ENCODE measurements around the gene MIEN1.
A peak's percentile ranks its signal among the peaks of the same experiment; 100 is the strongest.
"Not testable (repeated sequence)": the region's sequence is repeated elsewhere in the genome, so short reads cannot be mapped to it uniquely, and the experiment has no call there.

The MIEN1 gene

DNA sequence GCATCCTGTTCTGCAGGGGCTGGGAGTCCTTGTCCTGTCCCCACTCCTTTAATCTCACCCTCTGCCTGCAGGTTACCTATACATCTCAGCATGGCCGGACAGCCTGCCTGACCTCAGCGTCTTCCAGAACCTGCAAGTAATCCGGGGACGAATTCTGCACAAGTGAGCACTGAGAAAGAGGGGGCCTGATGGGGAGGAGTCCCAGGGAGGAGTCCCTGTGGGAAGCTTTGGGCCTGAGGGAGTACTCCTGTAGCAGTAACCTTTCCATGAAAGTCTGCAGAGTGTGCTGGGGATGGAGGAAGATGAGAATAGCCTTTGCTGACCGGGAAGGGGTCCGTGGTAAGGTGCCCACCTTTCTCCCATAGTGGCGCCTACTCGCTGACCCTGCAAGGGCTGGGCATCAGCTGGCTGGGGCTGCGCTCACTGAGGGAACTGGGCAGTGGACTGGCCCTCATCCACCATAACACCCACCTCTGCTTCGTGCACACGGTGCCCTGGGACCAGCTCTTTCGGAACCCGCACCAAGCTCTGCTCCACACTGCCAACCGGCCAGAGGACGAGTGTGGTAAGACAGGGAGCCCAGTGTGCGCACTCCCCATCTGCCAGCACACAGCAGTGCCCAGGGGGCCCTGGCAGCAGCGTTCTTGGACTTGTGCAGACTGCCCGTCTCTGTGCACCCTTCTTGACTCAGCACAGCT is 14.8 kb downstream of the MIEN1 start:
- no peak for DNase-seq

DNA sequence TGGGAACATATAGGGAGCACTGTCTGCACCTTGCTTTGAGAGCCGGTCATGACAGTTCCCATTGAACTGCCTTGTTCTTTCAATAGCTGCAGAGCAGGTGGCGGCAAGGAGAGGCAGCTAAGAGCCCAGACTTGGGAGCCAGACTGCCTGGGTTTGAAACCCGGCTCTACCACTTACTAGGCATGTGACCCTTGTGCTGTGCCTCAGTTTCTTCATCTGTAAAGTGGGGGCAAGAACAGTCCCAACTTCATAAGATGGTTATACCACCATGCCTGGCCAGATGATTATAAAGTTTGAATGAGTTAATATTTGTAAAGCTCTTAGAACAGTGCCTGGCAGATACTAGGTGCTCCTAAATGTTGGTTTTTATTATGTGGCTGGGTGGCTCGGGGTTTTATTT is 16.1 kb downstream of the MIEN1 start:
- DNase-seq: no peak

DNA sequence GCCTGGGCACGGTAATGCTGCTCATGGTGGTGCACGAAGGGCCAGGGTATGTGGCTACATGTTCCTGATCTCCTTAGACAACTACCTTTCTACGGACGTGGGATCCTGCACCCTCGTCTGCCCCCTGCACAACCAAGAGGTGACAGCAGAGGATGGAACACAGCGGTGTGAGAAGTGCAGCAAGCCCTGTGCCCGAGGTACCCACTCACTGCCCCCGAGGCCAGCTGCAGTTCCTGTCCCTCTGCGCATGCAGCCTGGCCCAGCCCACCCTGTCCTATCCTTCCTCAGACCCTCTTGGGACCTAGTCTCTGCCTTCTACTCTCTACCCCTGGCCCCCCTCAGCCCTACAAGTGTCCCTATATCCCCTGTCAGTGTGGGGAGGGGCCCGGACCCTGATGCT is 18.5 kb downstream of the MIEN1 start:
- DNase-seq: no peak

DNA sequence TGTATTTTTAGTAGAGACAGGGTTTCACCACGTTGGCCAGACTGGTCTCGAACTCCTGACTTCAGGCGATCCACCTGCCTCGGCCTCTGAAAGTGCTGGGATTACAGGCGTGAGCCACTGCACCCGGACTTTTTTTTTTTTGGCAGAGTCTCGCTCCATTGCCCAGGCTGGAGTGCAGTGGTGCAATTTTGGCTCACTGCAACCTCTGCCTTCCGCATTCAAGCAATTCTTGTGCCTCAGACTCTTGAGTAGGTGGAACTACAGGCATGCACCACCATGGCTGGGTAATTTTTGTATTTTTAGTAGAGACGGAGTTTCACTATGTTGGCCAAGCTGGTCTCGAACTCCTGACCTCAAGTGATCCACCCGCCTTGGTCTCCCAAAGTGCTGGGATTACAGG is 19.3 kb downstream of the MIEN1 start:
- not testable (repeated sequence) for DNase-seq

DNA sequence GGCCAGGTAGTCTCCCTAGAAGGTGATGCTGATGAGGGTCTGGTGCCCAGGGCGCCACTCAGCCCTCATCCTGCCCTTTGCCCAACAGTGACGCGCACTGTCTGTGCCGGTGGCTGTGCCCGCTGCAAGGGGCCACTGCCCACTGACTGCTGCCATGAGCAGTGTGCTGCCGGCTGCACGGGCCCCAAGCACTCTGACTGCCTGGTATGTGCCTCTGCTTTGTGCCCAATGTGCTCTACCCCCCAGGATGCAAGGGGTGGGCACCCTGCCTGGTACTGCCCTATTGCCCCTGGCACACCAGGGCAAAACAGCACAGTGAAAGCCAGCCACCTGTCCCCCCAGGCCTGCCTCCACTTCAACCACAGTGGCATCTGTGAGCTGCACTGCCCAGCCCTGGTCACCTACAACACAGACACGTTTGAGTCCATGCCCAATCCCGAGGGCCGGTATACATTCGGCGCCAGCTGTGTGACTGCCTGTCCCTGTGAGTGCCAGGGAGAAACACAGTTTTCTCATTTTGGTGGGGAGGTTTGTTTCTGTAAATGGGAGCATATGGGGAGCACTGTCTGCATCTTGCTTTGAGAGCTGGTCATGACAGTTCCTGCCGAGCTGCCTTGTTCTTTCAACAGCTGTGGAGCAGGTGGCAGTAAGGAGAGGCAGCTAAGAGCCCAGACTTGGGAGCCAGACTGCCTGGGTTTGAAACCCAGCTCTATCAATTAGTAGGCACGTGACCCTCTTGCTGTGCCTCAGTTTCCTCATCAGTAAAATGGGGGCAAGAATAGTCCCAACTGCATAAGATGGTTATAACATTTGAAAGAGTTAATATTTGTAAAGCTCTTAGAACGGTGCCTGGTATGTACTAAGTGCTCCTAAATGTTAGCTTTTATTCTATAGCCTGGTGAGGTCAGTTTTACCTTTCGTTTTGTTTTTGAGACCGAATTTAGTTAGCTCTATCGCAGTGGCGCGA is 20.1 kb downstream of the MIEN1 start:
- no peak for DNase-seq

DNA sequence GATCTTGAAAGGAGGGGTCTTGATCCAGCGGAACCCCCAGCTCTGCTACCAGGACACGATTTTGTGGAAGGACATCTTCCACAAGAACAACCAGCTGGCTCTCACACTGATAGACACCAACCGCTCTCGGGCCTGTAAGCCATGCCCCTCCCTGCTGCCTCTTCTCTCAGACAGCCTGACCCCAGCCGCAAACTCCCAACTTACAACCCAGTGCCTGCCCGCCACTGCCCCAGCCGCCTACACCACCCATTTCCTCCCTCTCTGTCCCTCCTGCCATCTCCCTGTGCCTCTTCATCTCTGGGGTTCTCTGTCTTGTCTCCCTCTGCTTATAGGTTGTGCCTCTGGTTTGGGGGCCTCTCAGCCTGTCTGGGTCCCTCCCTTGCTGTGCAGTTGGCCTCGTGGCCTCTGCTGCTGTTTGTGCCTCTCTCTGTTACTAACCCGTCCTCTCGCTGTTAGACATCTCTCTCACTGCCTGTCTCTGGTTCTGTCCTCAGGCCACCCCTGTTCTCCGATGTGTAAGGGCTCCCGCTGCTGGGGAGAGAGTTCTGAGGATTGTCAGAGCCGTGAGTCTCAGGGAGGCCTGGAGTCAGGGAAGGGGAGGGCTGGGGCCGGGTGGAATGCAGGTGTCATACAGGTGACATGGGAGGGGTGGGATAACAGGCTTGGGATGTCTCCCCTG is 20.9 kb downstream of the MIEN1 start:
- no peak for DNase-seq

DNA sequence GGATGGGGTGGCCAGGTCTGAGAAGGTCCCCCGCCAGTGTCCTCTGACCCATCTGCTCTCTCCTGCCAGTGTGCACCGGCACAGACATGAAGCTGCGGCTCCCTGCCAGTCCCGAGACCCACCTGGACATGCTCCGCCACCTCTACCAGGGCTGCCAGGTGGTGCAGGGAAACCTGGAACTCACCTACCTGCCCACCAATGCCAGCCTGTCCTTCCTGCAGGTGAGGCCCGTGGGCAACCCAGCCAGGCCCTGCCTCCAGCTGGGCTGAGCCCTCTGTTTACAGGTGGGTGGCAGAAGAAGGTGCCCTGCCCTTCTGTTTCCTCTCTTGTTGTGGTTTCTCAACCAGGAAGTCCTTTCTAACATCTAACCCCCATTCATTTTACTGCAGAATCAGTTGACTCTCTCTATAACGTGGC is 23.4 kb downstream of the MIEN1 start:
- no peak for DNase-seq

DNA sequence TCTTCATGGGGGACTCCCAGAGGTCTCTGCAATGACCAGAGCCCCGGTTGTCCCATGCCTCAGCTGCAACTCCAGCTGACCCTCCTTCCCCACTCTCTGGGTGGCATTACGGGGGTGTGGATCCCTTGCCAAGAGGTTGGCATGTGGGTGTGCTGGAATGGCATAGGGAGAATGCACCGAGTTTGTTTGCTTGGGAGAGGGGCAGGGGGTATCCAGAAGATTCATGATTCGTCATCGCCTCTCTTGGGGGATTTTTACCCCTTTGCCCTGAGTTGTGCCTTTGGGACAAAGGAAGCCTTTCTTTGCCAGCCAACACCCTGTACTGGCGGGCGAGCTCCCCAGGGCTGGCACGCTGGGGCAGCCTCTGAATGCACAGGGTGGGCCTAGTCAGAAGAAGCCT is 23.9 kb downstream of the MIEN1 start:
- no peak for DNase-seq

DNA sequence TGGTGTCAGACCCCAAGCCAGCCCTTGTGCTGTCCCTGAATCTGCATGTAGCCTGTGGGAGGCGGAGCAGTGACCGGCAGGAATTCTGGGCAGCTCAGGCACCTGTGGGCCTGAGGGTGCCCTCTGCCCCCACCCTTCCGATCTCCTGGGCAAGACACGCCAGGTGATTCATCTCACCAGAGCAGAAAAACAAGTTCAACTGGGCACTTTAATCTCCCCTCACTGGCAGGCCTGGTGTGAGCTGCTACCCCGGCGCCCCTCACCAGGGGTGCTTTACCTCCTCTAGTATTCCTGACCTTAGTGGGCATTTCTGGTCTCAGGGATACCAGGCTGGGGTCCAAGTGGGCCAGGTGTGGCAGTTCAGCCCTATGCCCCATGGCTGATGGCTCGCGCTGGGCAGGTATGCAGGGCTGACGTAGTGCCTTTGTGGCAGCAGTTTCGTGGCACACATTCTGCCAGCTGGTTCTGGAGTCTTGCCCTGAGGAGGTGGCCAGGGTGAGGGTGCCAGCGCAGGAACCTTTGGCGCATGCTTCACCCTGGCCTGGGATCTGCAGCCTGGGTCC is 24.5 kb downstream of the MIEN1 start:
- DNase-seq: peak; percentile 16

DNA sequence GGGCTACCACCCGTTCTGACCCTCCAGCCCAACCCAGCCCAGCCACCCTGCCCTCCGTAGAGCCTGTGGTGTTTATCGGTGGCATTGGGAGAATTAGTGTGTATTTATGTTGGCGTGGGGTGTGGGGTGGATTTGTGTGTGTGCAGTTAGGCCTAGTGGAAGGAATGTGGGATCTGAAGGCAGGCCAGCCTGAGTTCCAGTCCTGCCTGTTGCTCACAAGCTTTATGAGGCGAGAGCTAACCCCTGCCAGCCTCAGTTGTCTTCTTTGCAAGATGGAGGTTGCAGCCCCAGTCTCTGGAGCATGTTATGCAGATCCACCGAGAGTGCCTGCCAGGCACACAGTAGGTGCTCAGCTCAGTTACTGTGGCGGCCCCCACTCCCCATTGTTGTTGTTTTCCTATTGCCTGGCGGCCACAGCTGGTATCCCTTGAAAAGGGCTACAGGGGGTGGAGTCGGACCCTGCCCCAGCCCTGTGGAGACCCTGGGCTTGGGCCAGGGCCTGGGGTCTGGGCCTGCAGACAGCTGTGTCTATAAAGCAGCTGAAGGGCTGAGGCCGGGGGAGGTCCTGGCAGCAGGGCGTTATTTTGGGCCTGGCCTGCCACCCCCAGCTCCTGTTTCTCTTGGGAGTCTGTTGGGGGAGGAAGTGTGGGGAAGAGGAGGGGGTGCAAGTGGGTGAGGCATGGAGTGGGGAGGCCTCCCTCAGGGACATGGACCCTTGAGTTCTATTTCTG is 25.3 kb downstream of the MIEN1 start:
- no peak for DNase-seq

DNA sequence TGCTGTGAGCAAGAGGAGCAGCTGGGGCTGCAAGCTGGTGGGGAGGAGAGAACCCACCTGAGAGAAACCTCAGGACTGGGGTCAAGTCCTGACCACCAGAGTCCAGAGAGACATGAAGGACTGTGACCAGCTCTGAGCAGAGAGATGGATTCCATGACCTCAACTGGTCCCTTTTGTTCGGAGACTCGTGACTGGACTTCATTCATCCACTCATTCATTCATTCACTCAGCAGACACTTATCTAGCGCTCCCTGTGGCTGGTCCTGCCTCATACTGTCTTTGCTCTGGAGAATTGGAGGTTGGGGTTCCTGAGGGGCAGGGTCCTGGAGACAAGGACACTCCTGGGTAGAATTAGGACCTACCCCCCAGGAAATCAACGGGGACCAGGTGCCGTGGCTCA is 26.4 kb downstream of the MIEN1 start:
- DNase-seq: no peak

DNA sequence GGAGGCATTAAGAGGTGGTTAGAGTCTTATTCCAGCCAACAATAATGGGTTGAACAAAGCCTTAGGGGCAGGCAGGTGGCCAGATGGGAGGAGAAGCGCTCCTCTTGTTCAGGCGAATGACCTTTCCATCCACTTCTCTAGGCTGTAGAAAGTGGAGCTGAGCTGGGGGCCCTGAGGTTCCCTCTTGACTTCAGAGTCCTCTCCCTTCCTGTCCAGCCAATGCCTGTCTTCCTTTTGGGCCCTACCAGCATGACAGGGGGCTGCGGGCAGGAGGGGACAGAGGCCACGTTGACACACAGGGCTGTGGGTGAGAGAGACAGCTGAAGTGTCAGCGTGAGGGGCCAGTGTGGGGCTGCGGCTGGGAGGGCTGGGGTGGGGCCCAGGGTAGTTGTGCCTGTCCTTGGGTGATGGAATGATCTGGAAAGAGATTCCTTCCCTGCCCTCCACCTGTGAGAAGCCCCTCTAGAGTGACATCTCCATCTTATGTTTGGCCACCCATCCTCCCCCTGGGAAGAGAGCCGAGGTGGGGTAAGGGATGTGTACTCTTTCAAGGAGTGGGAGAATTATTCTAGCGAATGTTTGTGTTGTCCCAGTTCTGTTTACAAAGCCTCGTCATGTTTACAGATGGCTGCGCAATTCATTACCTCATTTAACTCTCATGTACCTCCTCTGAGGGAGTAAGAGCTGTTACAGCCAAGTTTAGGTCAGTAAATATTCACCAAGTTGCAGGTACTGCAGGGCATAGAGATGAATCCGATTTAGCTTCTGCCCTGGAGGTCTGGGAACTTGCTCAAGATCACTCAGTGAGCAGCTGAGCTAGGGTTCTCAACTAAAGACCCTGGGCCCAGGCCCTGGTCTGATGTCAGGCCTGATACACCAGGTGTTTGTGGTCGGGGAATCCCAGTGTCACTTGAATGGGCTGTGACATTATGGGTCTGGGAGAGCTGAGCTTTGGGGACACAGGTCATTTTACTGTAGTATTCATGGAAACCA is 27.1 kb downstream of the MIEN1 start:
- DNase-seq: no peak

DNA sequence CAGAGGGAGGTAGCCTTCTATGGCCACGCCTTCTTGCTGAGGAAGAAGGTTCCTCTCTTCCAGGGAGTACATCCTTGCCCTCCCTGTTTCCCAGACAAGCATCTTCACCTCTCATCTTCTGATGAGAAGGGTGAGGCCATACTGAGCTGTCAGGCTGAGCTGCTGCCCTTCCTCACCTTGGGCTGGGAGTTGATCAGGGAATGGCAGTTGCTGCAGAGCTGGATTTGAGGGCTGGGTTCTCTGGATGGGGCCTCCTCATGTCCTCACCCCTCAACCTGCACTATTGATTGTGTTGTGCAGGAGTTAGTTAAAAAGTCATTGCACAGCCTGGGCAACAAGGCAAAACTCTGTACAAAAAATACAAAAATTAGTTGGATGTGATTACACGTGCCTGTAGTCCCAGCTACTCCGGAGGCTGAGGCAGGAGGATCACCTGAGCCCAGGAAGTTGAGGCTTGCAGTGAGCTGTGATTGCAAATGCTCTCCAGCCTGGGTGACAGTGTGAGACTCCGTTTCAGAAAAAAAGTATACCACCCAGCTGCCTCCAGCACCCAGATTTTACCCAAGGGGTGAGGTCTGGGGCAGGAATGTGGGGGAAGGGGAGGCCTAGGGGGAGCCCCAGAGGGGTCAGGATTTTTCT is 28.4 kb downstream of the MIEN1 start:
- DNase-seq: no peak

DNA sequence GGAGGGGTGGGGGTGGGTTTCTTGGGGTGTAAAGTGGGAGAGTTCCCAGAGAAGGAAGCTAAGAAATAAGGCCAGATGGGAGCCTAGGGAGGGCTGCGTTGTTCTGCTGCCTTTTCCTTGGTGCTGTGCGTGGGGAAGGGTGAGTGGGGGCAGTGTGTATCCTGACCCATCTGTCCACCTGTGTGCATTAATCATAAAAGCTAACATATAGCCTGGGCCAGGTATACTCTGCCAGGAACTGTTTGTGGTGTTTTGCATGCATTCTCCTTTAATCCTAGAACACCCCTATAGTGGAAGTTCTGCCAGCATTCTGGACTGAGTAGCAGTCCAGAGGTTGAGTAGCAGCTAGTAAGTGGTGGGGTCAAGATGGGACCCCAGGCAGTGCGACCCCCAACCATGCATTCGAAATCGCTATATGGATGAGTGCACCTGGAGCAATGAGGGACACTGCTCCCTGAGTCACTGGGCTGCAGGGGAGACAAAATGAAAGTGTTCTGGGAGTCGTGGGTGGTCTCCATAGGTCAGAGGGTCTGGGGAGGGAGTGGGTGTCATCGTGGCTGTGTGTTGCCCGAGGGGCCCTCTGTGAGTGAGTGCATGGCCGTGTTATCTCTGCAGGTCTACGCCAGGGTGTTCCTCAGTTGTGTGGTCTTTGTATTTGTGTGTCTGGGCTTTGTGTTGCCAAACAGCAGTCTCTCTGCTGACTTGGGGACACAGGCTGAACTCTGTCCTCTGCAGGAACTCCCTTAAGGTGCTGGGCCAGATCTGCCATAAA is 29.1 kb downstream of the MIEN1 start:
- DNase-seq: no peak

DNA sequence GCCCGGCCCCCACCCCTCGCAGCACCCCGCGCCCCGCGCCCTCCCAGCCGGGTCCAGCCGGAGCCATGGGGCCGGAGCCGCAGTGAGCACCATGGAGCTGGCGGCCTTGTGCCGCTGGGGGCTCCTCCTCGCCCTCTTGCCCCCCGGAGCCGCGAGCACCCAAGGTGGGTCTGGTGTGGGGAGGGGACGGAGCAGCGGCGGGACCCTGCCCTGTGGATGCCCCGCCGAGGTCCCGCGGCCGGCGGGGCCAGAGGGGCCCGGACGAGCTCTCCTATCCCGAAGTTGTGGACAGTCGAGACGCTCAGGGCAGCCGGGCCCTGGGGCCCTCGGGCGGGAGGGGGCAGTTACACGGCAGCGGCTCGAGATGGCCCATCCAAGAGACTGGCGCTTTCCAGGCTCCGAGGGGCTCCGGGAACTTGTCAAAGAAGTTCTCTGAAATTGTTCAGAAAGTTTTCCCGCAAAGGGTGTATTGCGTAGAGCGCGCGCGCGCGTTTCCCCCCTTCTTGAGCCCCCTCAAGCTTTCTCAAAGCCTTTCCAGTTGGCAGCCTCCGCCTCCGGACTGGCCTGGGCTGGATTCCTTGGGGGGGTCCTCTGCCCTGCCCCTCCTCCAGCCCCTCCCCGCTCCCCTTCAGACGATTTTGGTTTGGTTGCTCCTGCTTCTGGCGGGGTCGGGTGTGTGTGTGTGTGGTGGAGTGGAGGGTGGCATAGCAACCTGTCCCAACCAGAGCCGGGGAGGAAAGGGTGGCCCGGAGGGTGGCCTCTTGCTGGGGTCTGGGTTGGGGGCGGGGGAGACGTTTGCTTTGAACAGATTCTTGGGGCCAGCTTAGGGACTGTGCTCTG is 30.0 kb downstream of the MIEN1 start:
- no peak for DNase-seq

DNA sequence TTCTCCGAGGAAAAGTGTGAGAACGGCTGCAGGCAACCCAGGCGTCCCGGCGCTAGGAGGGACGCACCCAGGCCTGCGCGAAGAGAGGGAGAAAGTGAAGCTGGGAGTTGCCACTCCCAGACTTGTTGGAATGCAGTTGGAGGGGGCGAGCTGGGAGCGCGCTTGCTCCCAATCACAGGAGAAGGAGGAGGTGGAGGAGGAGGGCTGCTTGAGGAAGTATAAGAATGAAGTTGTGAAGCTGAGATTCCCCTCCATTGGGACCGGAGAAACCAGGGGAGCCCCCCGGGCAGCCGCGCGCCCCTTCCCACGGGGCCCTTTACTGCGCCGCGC is 30.5 kb downstream of the MIEN1 start, which contains the start of gene ERBB2:
Gene ERBB2, plus strand, starts transcription at position 247 of the 330 bp plus-strand sequence. CDS start 175 bp downstream, outside the sequence.
- DNase-seq: no peak

DNA sequence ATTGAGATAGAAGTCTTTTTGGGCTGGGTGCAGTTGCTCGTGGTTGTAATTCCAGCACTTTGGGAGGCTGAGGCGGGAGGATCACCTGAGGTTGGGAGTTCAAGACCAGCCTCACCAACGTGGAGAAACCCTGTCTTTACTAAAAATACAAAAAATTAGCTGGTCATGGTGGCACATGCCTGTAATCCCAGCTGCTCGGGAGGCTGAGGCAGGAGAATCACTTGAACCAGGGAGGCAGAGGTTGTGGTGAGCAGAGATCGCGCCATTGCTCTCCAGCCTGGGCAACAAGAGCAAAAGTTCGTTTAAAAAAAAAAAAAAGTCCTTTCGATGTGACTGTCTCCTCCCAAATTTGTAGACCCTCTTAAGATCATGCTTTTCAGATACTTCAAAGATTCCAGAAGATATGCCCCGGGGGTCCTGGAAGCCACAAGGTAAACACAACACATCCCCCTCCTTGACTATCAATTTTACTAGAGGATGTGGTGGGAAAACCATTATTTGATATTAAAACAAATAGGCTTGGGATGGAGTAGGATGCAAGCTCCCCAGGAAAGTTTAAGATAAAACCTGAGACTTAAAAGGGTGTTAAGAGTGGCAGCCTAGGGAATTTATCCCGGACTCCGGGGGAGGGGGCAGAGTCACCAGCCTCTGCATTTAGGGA is 31.0 kb downstream of the MIEN1 start:
- DNase-seq: not testable (repeated sequence)

DNA sequence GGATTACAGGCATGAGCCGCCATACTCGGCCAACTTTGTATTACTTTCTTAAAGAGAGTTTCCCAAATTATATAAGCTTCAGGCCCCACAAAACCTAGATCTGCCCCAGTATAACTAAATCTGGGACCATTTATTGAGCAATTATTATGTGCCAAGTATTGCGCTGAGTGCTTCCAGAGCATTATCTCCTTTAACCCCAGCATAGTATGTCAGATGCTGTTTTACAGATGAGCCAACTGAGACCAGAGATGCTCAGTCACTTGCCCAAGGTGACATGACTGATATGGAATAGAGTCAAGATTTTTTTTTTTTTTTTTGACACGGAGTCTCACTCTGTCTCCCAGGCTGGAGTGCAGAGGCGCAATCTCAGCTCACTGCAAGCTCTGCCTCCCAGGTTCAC is 32.4 kb downstream of the MIEN1 start:
- no peak for DNase-seq
